PFSK-1 (cell line): ENCODE results near the gene XXYLT1.

ENCODE experiments used
- FOXP2 ChIP-seq: optimal IDR thresholded peaks from 2 replicates; pipeline ENCODE3; 2011; ENCODE audit warnings: borderline replicate concordance, control low read depth, inconsistent platforms; ENCODE audit not compliant: insufficient read depth; ENCODE audit errors: extremely low read length, extremely low read depth
- POLR2AphosphoS5 ChIP-seq: IDR thresholded peaks from 2 replicates; pipeline ENCODE4 v1.6.1; 2012; ENCODE audit warnings: low read depth, mild to moderate bottlenecking, control low read depth, low read length, moderate library complexity
- SIN3A ChIP-seq: IDR thresholded peaks from 2 replicates; pipeline ENCODE4 v1.6.1; 2012; ENCODE audit warnings: mild to moderate bottlenecking, low read length, moderate library complexity, borderline replicate concordance; ENCODE audit not compliant: insufficient read depth
- TAF1 ChIP-seq: IDR thresholded peaks from 2 replicates; pipeline ENCODE4 v1.6.1; 2012; ENCODE audit warnings: low read length, control low read depth, borderline replicate concordance; ENCODE audit not compliant: insufficient read depth
- TF ChIP-seq, protein P1 (sequence below), 2 experiments: IDR thresholded peaks; 2 replicates each; pipeline versions ENCODE4 v1.6.1 to v1.8.0; 2011 to 2012; ENCODE audit warnings: low read depth in 2 of 2, low read length in 2 of 2, control low read depth in 1 of 2, inconsistent platforms in 1 of 2, mild to moderate bottlenecking in 1 of 2, moderate library complexity in 1 of 2; ENCODE audit not compliant: insufficient read depth in 1 of 2

XXYLT1 gene

DNA sequence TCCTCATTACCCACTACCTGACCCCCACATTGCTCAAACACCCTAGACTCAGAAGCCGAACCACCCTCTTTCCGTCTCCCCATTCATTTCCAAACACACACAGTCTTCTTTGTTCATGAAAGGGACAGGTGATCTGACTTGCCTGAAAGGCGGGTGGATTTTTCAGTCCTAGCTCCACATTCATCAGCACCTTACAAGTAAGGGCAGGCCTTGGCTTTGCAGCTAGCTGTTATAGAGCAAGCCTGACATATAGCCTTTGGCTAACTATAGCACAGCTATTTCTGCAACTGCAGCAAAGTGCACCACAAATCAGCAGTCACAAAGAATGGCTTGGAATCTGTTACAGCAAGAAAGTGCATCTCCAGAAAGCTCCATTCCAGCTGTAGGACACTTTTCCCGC, 139.8 kb downstream of the XXYLT1 start:
- TF ChIP-seq FOXP2: no peak
- TF ChIP-seq, protein P1, sequence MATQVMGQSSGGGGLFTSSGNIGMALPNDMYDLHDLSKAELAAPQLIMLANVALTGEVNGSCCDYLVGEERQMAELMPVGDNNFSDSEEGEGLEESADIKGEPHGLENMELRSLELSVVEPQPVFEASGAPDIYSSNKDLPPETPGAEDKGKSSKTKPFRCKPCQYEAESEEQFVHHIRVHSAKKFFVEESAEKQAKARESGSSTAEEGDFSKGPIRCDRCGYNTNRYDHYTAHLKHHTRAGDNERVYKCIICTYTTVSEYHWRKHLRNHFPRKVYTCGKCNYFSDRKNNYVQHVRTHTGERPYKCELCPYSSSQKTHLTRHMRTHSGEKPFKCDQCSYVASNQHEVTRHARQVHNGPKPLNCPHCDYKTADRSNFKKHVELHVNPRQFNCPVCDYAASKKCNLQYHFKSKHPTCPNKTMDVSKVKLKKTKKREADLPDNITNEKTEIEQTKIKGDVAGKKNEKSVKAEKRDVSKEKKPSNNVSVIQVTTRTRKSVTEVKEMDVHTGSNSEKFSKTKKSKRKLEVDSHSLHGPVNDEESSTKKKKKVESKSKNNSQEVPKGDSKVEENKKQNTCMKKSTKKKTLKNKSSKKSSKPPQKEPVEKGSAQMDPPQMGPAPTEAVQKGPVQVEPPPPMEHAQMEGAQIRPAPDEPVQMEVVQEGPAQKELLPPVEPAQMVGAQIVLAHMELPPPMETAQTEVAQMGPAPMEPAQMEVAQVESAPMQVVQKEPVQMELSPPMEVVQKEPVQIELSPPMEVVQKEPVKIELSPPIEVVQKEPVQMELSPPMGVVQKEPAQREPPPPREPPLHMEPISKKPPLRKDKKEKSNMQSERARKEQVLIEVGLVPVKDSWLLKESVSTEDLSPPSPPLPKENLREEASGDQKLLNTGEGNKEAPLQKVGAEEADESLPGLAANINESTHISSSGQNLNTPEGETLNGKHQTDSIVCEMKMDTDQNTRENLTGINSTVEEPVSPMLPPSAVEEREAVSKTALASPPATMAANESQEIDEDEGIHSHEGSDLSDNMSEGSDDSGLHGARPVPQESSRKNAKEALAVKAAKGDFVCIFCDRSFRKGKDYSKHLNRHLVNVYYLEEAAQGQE (IDR thresholded peaks at IDR 0.05; ENCODE audit: insufficient read depth in 1 of 2, low read depth in 2 of 2, low read length in 2 of 2): no peak
- TF ChIP-seq POLR2AphosphoS5: no peak
- no peak for TF ChIP-seq TAF1
- no peak for TF ChIP-seq SIN3A

DNA sequence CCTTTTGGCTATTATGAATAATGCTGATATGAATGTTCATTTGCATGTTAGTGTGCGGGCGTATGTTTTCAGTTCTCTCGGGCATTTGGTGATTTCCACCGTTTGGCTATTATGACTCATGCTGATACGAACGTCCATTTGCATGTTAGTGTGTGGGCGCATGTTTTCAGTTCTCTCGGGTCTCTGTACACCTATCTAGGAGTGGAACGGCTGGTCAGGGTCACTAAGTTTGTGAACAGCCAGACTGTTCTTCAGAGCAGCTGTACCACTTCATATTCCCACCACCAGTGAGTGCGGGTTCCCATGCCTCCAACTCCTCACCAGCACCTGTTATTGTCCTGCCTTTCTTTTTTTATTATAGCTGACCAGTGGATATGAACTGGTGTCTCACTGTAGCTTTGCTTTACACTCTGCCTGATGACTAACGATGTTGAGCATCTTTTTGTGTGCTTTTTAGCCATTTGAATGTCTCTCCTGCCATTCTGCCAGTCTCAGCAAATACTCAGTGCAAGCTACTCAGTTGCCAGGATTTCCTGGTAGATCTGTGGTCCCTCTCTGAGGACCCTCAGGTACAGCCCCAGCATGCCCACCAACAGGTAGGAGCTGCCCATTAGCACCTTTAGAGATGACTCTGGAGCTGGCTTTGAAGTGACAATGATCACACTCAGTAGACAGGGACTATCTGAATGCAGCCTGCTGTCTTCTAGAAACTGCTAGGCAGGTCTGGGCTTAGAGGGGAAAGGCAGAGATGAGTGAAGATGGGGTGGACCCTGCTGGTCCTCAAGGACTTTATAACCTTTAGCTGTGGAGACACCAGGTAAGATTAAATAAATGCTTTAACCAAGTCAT, 141.1 kb downstream of the XXYLT1 start:
- TF ChIP-seq TAF1: no peak
- no peak for TF ChIP-seq POLR2AphosphoS5
- no peak for TF ChIP-seq FOXP2
- no peak for TF ChIP-seq SIN3A
- TF ChIP-seq, protein P1 (IDR thresholded peaks at IDR 0.05; ENCODE audit: insufficient read depth in 1 of 2, low read depth in 2 of 2, low read length in 2 of 2): no peak

DNA sequence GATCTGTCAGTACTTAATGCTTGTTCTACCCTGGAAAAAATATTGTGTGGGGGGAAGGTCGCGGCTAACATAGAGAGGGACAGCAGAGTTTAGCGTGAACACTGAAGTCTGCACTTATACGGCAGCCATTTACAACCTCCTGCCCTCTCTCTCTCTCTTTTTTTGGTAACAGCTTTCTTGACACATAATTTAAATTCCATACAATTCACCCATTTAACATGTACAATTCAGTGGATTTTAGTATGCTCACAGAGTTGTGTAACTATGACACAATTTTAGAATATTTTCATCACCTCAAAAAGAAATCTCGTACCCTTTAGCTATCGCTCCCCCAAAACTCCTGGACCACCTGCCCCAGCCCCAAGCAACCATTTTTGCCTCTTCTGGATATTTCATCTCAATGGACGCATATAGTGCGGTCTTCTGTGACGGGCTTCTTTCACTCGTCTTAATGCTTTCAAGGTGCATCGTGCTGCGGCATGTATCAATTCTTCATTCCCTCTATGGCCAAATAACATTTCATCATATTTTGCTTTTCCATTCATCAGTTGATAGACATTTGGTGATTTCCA, 141.8 kb downstream of the XXYLT1 start:
- TF ChIP-seq, protein P1 (IDR thresholded peaks at IDR 0.05; ENCODE audit: insufficient read depth in 1 of 2, low read depth in 2 of 2, low read length in 2 of 2): no peak
- TF ChIP-seq SIN3A (no peak), TAF1 (no peak), POLR2AphosphoS5 (no peak), FOXP2 (no peak)

DNA sequence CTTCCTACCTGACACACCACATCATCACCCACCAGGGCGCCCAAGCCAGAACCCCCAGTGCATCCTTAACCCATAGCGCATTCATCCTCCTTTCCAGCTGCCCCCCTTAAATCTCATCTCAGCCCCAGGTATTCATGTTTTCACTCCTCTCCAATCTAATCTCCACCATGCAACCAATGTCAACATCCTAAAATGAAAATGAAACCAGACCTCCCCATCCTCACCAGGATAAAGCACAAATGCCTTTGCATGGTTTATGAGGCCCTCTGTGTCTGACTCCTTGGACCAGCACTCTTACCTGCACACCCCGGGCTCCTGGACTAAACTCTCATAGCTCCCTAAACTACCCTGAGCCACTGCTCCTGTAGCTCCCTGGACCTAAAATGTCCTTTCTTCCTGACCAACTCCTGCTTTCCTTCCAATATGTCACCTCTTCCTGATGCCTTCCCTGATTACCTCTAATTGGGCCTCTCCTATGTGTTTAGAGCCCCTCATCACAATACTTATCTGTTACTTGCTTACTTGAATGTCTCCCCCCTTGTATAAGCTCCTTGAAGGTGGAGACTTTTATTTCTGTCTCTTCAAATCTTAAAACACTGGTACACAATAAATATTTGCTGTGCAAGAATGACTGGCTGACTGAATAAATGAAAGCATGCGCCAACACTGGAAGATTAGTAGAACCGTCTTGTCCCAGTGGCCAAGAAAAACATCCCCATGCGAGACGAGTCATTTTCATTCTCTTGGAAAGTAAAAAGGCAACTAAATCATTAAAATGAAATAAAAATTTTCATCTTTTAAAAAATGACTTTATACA, 142.5 kb downstream of the XXYLT1 start:
- TF ChIP-seq FOXP2 (no peak), POLR2AphosphoS5 (no peak), TAF1 (no peak), SIN3A (no peak)
- TF ChIP-seq, protein P1 (IDR thresholded peaks at IDR 0.05; ENCODE audit: insufficient read depth in 1 of 2, low read depth in 2 of 2, low read length in 2 of 2): no peak
